Ascending aorta (tissue), 2 donors: ENCODE measurements around the gene TMEM86B. TPM values are rescaled to one million over a fixed set of nuclear protein-coding genes. Genes with fewer than 3 reads are reported as not detected.

Experiments
- DNase-seq, 2 donors: peaks; one replicate each; pipeline ENCODE4 v3.0.0-alpha.2; 2019; ENCODE audit warnings: low spot score in 2 of 2
- H3K27ac ChIP-seq, 2 donors: fragments of 200-600 bp; sonication (generic); one replicate each; pipeline ENCODE4 v1.5.1; 2016 to 2017; ENCODE audit warnings: mild to moderate bottlenecking in 1 of 2
- H3K27me3 ChIP-seq: fragments of 200-600 bp; sonication (generic); one replicate; pipeline ENCODE4 v1.5.1; 2017
- H3K36me3 ChIP-seq, 2 donors: fragments of 200-600 bp; sonication (generic); one replicate each; pipeline ENCODE4 v1.5.1; 2016
- H3K4me1 ChIP-seq, 2 donors: fragments of 200-600 bp; sonication (generic); one replicate each; pipeline ENCODE4 v1.5.1; 2016 to 2017; ENCODE audit warnings: mild to moderate bottlenecking in 1 of 2
- H3K4me3 ChIP-seq, 2 donors: fragments of 200-600 bp; sonication (generic); one replicate each; pipeline ENCODE4 v1.5.1; 2016 to 2017; ENCODE audit warnings: mild to moderate bottlenecking in 1 of 2
- H3K9me3 ChIP-seq, 2 donors: fragments of 200-600 bp; sonication (generic); one replicate each; pipeline ENCODE4 v1.5.1; 2016
- intact Hi-C: fragments of 100-400 bp; cut with DNase I; formaldehyde crosslinking; loops from one replicate; pipeline ENCODE4 v1.15.1; 2023
- total RNA-seq: library from RNA; depleted of rRNA; stranded (reverse); fragments of >200 nt; gene quantifications from one replicate; pipeline ENCODE4 v1.1.0, GENCODE V29; 2016
- TF ChIP-seq, protein P1 (sequence below), 3 experiments: fragments of 200-600 bp in 2 of 3; fragments of 450-650 bp in 1 of 3; sonication (generic) in 2 of 3; IDR thresholded peaks; one replicate each; pipeline ENCODE4 v1.5.1; 2016 to 2019; ENCODE audit warnings: antibody characterized with exemption in 3 of 3, mild to moderate bottlenecking in 1 of 3, moderate library complexity in 1 of 3

Gene TMEM86B, protein sequence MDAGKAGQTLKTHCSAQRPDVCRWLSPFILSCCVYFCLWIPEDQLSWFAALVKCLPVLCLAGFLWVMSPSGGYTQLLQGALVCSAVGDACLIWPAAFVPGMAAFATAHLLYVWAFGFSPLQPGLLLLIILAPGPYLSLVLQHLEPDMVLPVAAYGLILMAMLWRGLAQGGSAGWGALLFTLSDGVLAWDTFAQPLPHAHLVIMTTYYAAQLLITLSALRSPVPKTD
- total RNA-seq = not detected

DNA sequence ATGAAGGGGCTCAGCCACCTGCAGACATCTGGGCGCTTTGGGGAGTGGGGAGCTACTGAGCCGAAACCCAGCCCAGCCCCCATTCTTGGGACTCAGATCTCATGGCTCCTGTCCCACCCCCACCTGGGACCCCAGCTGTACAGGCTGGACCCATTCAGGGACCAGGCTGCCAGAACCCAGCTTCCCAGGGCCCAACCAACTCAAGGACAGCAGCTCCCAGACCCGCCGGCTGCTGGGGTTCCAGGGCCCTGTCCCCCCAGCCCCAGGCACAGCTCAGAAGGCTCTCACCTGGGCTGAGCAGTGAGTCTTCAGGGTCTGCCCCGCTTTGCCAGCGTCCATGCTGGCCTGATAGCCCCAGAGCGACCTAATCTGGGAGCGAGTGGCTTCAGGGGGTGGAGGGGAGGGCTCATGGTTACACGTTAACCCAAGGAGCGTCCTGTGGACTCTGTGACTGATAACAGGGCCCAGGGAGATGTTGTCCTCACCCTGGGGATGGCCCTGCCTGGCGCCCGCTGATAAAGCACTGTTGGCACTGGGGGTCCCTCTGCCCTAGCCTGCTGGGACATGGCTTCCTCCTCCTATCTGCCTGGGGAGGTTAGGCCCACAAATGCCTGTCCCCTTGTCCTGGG, at the start of gene TMEM86B:
Gene TMEM86B, minus strand, starts transcription at position 361 of the 629 bp plus-strand sequence. Its CDS starts 22 bp downstream, at position 339.
- no peak within 1 kb of the TSS for H3K27ac ChIP-seq
- intact Hi-C loops = no loop called here
- peaks cover 62 to 63% of the 10 kb centered on the region in 2 donors for H3K36me3 ChIP-seq

DNA sequence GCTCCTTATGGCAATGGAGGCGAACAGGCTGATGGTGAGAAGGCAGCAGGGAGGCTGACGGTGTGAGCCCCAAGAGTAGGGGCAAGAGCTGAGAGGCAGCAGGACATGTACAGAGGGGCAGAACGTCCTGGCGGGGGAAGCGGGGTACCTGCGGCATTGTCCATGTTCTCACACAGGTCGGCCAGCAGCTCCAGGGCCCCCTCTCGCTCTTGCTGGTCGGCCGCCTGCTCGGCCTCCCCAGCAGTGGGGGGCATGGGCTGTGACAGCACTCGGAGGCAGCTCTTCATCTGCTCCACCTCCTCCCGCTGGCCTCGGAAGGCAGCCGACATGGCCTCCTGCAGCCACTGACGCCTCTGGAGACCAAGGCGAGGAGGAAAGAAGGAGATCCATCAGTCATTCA, 48.9 kb upstream of the TMEM86B start:
- no peak for DNase-seq
- TF ChIP-seq, protein P1, sequence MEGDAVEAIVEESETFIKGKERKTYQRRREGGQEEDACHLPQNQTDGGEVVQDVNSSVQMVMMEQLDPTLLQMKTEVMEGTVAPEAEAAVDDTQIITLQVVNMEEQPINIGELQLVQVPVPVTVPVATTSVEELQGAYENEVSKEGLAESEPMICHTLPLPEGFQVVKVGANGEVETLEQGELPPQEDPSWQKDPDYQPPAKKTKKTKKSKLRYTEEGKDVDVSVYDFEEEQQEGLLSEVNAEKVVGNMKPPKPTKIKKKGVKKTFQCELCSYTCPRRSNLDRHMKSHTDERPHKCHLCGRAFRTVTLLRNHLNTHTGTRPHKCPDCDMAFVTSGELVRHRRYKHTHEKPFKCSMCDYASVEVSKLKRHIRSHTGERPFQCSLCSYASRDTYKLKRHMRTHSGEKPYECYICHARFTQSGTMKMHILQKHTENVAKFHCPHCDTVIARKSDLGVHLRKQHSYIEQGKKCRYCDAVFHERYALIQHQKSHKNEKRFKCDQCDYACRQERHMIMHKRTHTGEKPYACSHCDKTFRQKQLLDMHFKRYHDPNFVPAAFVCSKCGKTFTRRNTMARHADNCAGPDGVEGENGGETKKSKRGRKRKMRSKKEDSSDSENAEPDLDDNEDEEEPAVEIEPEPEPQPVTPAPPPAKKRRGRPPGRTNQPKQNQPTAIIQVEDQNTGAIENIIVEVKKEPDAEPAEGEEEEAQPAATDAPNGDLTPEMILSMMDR (IDR thresholded peaks at IDR 0.05) = no peak
- Histone ChIP-seq H3K9me3 (no peaks in the 10 kb centered on the region), H3K4me3 (no peak overlapping the region), H3K27ac (no peak overlapping the region), H3K36me3 (peaks cover 30 to 47% of the 10 kb centered on the region in 2 donors), H3K4me1 (peaks cover 7% of the 10 kb centered on the region in 2 donors), H3K27me3 (no peaks in the 10 kb centered on the region)
- intact Hi-C loops = no loop called here

More for the DNA sequence above, at the start of gene TMEM86B:
- no peak for DNase-seq
- Histone ChIP-seq H3K4me3 (no peak within 1 kb of the TSS), H3K27me3 (no peaks in the 10 kb centered on the region), H3K4me1 (no peaks in the 10 kb centered on the region), H3K9me3 (no peaks in the 10 kb centered on the region)
- TF ChIP-seq, protein P1 (IDR thresholded peaks at IDR 0.05) = no peak

DNA sequence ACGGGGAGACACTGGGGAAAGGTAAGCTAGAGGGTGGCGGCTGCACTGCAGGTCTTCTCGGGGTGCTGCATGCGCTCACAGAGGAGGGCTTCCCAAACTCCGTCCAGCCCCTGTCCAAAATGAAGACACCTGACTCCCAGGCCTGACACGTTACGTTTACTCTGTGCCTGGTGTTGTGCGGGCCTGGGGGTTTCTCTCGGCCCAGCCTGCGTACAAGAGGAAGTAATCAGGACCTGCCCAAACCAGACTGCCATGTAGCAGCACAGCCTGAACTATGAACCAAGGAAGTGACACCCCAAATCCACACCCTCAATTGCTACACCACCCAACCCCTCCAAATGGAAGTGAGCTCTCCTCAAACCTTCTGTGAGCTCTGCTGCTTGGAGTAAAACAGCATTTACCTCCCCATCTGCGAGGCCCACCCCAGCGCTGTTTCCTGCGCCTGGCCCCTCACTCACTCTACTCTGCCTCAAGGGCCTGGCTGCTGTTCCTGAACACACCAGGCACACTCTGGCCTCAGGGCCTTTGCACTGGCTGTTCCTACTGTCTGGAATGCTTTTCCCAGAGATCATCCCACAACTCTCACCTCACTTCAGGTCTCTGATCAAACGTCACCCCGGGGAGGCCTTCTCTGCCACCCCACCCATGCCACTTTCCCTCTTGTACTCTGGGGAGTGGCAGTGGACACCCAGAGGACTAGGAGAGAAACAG, 48.3 kb upstream of the TMEM86B start:
- no peak for DNase-seq
- TF ChIP-seq, protein P1 (IDR thresholded peaks at IDR 0.05) = no peak
- intact Hi-C loops = no loop called here
- no peaks in the 10 kb centered on the region for H3K27me3 ChIP-seq
- no peak overlapping the region for H3K4me3 ChIP-seq
- H3K36me3 ChIP-seq = peaks cover 30 to 52% of the 10 kb centered on the region in 2 donors
- peaks cover 7% of the 10 kb centered on the region in 2 donors for H3K4me1 ChIP-seq
- H3K27ac ChIP-seq = no peak overlapping the region
- no peaks in the 10 kb centered on the region for H3K9me3 ChIP-seq

DNA sequence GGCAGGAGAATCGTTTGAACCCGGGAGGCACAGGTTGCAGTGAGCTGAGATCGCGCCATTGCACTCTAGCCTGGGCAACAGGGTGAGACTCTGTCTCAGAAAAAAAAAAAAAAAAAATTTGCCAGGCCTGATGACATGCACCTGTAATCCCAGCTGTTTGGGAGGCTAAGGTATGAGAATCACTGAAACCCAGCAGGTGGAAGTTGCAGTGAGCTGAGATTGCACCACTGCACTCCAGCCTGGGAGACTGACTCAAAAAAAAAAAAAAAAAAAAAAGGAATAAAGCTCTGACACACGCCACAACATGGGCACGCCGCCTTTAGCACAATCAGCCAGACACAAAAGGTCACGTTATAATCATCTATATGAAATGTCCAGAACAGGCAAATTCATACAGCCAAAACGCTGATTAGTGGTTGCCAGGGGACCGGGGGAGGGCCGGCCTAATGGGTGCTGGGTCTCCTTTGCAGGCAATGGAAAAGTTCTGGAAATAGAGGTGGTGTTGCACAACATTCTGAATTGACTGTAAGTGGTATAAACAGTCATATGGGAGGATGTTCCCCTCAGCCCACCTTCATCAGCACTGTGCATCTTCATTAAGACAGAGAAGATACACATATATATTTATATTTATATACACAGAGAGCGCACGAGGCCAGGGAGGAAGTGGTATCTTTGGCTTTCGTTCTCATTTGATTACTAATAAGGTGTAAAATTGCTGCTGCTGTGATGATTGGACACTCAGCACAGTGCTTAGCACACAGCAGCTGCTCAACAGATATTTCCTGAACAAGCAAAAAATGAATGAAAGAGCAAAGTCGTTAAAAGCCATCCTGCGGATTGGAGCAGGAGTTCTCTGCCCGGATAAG, 47.5 kb upstream of the TMEM86B start:
- H3K27ac ChIP-seq = no peak overlapping the region
- peaks cover 7% of the 10 kb centered on the region in 2 donors for H3K4me1 ChIP-seq
- H3K9me3 ChIP-seq = no peaks in the 10 kb centered on the region
- intact Hi-C loops = no loop called here
- H3K36me3 ChIP-seq = peaks cover 32 to 58% of the 10 kb centered on the region in 2 donors
- H3K4me3 ChIP-seq = no peak overlapping the region
- no peaks in the 10 kb centered on the region for H3K27me3 ChIP-seq
- DNase-seq = no peak
- TF ChIP-seq, protein P1 (IDR thresholded peaks at IDR 0.05) = no peak

DNA sequence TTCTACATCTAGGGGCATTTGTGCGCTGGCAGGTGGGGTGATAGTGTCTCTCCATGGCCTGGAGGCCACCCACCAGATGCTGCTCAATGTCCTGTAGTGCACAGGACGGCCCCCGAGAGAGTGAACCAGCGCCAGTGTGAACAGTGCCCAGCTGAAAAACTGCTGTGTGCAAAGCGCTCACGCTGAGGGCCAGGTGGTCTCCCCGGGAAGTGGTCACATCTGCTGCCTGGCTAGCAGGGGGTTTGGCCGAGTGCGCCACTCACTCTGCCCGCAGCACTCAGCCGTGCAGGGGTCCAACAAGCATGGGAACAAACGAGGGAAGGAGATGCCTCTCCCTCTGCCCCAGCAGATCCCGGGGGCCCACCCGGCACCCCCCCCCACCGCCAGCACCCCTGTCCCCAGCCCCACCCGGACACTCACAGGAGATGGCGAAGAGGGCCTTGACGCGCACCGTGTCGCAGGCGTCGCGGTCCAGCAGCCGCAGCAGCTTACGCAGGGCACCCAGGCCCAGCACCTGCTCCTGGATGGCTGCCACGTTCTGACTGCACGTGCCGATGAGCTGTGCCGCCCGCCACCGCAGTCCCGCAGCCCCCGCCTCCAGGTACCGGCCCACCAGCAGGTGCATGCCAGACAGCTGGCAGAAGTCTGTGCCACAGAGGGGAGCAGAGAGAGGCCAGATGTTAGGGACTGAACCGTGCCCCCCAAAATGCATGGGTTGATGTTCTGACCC, 45.6 kb upstream of the TMEM86B start:
- no peak overlapping the region for H3K27ac ChIP-seq
- intact Hi-C loops = no loop called here
- TF ChIP-seq, protein P1 (IDR thresholded peaks at IDR 0.05) = no peak
- peaks cover 34 to 68% of the 10 kb centered on the region in 2 donors for H3K36me3 ChIP-seq
- DNase-seq = no peak
- no peaks in the 10 kb centered on the region for H3K9me3 ChIP-seq
- no peaks in the 10 kb centered on the region for H3K27me3 ChIP-seq
- H3K4me1 ChIP-seq = peaks cover 2% of the 10 kb centered on the region in 2 donors
- H3K4me3 ChIP-seq = no peak overlapping the region
